Spleen (tissue), 11 donors: ENCODE data around the gene WHRN. TPM values are rescaled to one million over a fixed set of nuclear protein-coding genes. Genes with fewer than 3 reads are reported as not detected.

Source experiments
- DNase-seq: peaks from one replicate; pipeline ENCODE4 v3.0.0-alpha.2; 2020
- H3K27ac ChIP-seq, 8 donors: fragments of 200-600 bp; sonication (generic) in 7 of 8; 1 replicate in 4 of 8; 2 replicates in 4 of 8; pipeline versions ENCODE4 v1.5.0 to v1.8.0; 2016 to 2021; ENCODE audit warnings: inconsistent platforms in 4 of 8, mild to moderate bottlenecking in 4 of 8, moderate library complexity in 1 of 8
- H3K27me3 ChIP-seq, 7 donors: fragments of 200-600 bp; sonication (generic) in 6 of 7; replicated peaks in 1 of 7; 1 replicate in 4 of 7; 2 replicates in 3 of 7; pipeline versions ENCODE4 v1.5.0 to v1.8.0; 2016 to 2021; ENCODE audit warnings: inconsistent platforms in 3 of 7, mild to moderate bottlenecking in 1 of 7
- H3K36me3 ChIP-seq, 6 donors: fragments of 200-600 bp; sonication (generic) in 5 of 6; 1 replicate in 4 of 6; 2 replicates in 2 of 6; pipeline versions ENCODE4 v1.5.0 to v1.8.0; 2016 to 2021; ENCODE audit warnings: inconsistent platforms in 2 of 6
- H3K4me1 ChIP-seq, 6 donors: fragments of 200-600 bp; sonication (generic) in 5 of 6; 1 replicate in 3 of 6; 2 replicates in 3 of 6; pipeline versions ENCODE4 v1.5.0 to v1.8.0; 2016 to 2021; ENCODE audit warnings: inconsistent platforms in 3 of 6
- H3K4me3 ChIP-seq, 8 donors: fragments of 200-600 bp; sonication (generic) in 7 of 8; 1 replicate in 4 of 8; 2 replicates in 4 of 8; pipeline versions ENCODE4 v1.5.0 to v1.8.0; 2016 to 2021; ENCODE audit warnings: inconsistent platforms in 4 of 8, mild to moderate bottlenecking in 4 of 8, moderate library complexity in 2 of 8
- H3K9me3 ChIP-seq, 8 donors: fragments of 200-600 bp; sonication (generic) in 7 of 8; 1 replicate in 4 of 8; 2 replicates in 4 of 8; pipeline versions ENCODE4 v1.5.0 to v1.8.0; 2016 to 2021; ENCODE audit warnings: inconsistent platforms in 4 of 8
- CTCF ChIP-seq, 11 experiments: fragments of 200-600 bp in 7 of 11; fragments of 450-650 bp in 4 of 11; sonication (generic) in 4 of 11; IDR thresholded peaks in 8 of 11; conservative IDR thresholded peaks in 3 of 11; 1 replicate in 7 of 11; 2 replicates in 4 of 11; pipeline versions ENCODE4 v1.4.0 to v1.8.0; 2016 to 2021; ENCODE audit warnings: antibody characterized with exemption in 11 of 11, inconsistent platforms in 4 of 11, mild to moderate bottlenecking in 1 of 11
- POLR2A ChIP-seq, 3 donors: fragments of 450-650 bp; IDR thresholded peaks; one replicate each; pipeline ENCODE4 v1.5.1; 2017; ENCODE audit warnings: antibody characterized with exemption in 3 of 3, mild to moderate bottlenecking in 1 of 3
- POLR2AphosphoS5 ChIP-seq, 3 donors: sonication (generic); formaldehyde crosslinking; IDR thresholded peaks; one replicate each; pipeline ENCODE4 v1.5.1; 2017; ENCODE audit warnings: antibody characterized with exemption in 3 of 3
- WGBS, 5 donors: extraction: QIAGEN DNeasy Blood & Tissue Kit in 3 of 5; methylation state at CpG; one replicate each; pipeline versions ENCODE4 v1.1.5 to v1.1.7; 2013 to 2018; 5-methylcytosine and 5-hydroxymethylcytosine counted together
- intact Hi-C: fragments of 100-400 bp; cut with DNase I; formaldehyde crosslinking; loops from one replicate; pipeline ENCODE4 v1.15.0; 2023; ENCODE audit warnings: low total_unique reads
- polyA plus RNA-seq, 3 donors: library from polyadenylated mRNA; stranded (reverse); fragments of 200-250 nt; gene quantifications; one replicate each; pipeline ENCODE4 v1.2.1, GENCODE V29; 2013
- total RNA-seq, 7 donors: library from RNA; depleted of rRNA in 3 of 7; stranded (reverse); fragments of >200 nt in 3 of 7; fragmentation: NEBNext Ultra II Directional in 4 of 7; extraction: Animal tissue kit (Norgen Biotek cat#: 25700) in 4 of 7; gene quantifications; one replicate each; pipeline versions ENCODE4 v1.1.0 to v1.2.1, GENCODE V29; 2016 to 2021
- donor health status: healthy with polysubstance abuse.
- donor health status: DM: no; HTN: no; CAD: no; lungs with moderate emphysema.
- donor health status: DM: no; HTN: no; CAD: no.
- donor health status: Bipolar disorder and iron deficiency.
- donor health status: healthy.
- donor health status: DM: no; HTN: no; CAD: no.
- donor health status: DM: yes; HTN: yes; CAD: no.

The WHRN gene
- total and polyA plus RNA-seq, 10 donors: 3.7 to 51.6 (median 26.8) TPM

GRCh38 chr9:114551750-114552685 is 46.7 kb upstream of the WHRN start:
- Histone ChIP-seq H3K27me3 (no peaks in the 10 kb centered on the region), H3K4me3 (no peak overlapping the region), H3K4me1 (peaks cover 0 to 10% (median 0%) of the 10 kb centered on the region in 6 donors), H3K27ac (peak overlapping the region in 1 of 8 donors; percentile 18), H3K36me3 (no peaks in the 10 kb centered on the region), H3K9me3 (peaks cover 0 to 12% (median 0%) of the 10 kb centered on the region in 8 donors)
- intact Hi-C loops: no loop called here
- no peak for TF ChIP-seq CTCF (IDR thresholded peaks at IDR 0.05 in 8 of 11, conservative IDR thresholded peaks at IDR 0.05 in 3 of 11)
- no peak for TF ChIP-seq POLR2AphosphoS5 (IDR thresholded peaks at IDR 0.05)
- no peak for TF ChIP-seq POLR2A (IDR thresholded peaks at IDR 0.05)
- 68 to 85% (median 75%) methylated on average over 6 of the region's 6 CpGs for WGBS, 5 donors
- DNase-seq: no peak

- TF ChIP-seq CTCF (IDR thresholded peaks at IDR 0.05 in 8 of 11, conservative IDR thresholded peaks at IDR 0.05 in 3 of 11) (no peak), POLR2AphosphoS5 (IDR thresholded peaks at IDR 0.05) (no peak), POLR2A (IDR thresholded peaks at IDR 0.05) (no peak)
- no peak for DNase-seq
- peaks cover 0 to 8% (median 0%) of the 10 kb centered on the region in 6 donors for H3K4me1 ChIP-seq
- intact Hi-C loops: no loop called here
- WGBS, 5 donors: 65 to 74% (median 72%) methylated on average over 8 to 9 of the region's 9 CpGs
- H3K36me3 ChIP-seq: no peaks in the 10 kb centered on the region
- peaks cover 0 to 4% (median 0%) of the 10 kb centered on the region in 8 donors for H3K9me3 ChIP-seq
- H3K27ac ChIP-seq: no peak overlapping the region
- no peak overlapping the region for H3K4me3 ChIP-seq
- H3K27me3 ChIP-seq: no peaks in the 10 kb centered on the region
Observed at GRCh38 chr9:114549697-114550330, 44.5 kb upstream of the WHRN start.

GRCh38 chr9:114546851-114547250 is 41.6 kb upstream of the WHRN start:
- no peaks in the 10 kb centered on the region for H3K36me3 ChIP-seq
- peak overlapping the region in 2 of 8 donors; percentile 12 to 19 for H3K27ac ChIP-seq
- intact Hi-C loops: no loop called here
- DNase-seq: no peak
- H3K4me1 ChIP-seq: peaks cover 0 to 3% (median 0%) of the 10 kb centered on the region in 6 donors
- no peak for TF ChIP-seq POLR2A (IDR thresholded peaks at IDR 0.05)
- no peak for TF ChIP-seq CTCF (IDR thresholded peaks at IDR 0.05 in 8 of 11, conservative IDR thresholded peaks at IDR 0.05 in 3 of 11)
- no peak for TF ChIP-seq POLR2AphosphoS5 (IDR thresholded peaks at IDR 0.05)
- H3K4me3 ChIP-seq: no peak overlapping the region
- H3K27me3 ChIP-seq: no peaks in the 10 kb centered on the region
- H3K9me3 ChIP-seq: peaks cover 0 to 4% (median 0%) of the 10 kb centered on the region in 8 donors

GRCh38 chr9:114545055-114545454 is 39.8 kb upstream of the WHRN start:
- Histone ChIP-seq H3K4me1 (no peaks in the 10 kb centered on the region), H3K36me3 (no peaks in the 10 kb centered on the region), H3K4me3 (no peak overlapping the region), H3K27ac (no peak overlapping the region), H3K9me3 (peaks cover 0 to 4% (median 0%) of the 10 kb centered on the region in 8 donors), H3K27me3 (no peaks in the 10 kb centered on the region)
- DNase-seq: no peak
- 71 to 85% (median 75%) methylated on average over 5 of the region's 5 CpGs for WGBS, 5 donors
- no peak for TF ChIP-seq POLR2A (IDR thresholded peaks at IDR 0.05)
- TF ChIP-seq POLR2AphosphoS5 (IDR thresholded peaks at IDR 0.05): no peak
- no peak for TF ChIP-seq CTCF (IDR thresholded peaks at IDR 0.05 in 8 of 11, conservative IDR thresholded peaks at IDR 0.05 in 3 of 11)
- intact Hi-C loops: no loop called here
